T-helper 1 cell treated with Interleukin-12 subunit alpha and Interleukin-12 subunit beta and Interleukin-4 antibody, amounts not matched to agents 30 μg/mL and 1 μg/mL, for 36 hours (primary cell): ENCODE data around the gene EIF3A.
"Not testable (repeated sequence)": the region's sequence is repeated elsewhere in the genome, so short reads cannot be mapped to it uniquely, and the experiment has no call there.

ENCODE experiments used
- H3K27ac Mint-ChIP-seq: one replicate; pipeline ENCODE4 v1.8.0; 2021; ENCODE audit warnings: mild to moderate bottlenecking, mixed read lengths
- H3K27me3 Mint-ChIP-seq: one replicate; pipeline ENCODE4 v1.8.0; 2021; ENCODE audit warnings: low read depth, mixed read lengths
- H3K36me3 Mint-ChIP-seq: one replicate; pipeline ENCODE4 v1.8.0; 2021; ENCODE audit warnings: low read depth, mixed read lengths
- H3K4me1 Mint-ChIP-seq: one replicate; pipeline ENCODE4 v1.8.0; 2021; ENCODE audit warnings: low read depth, mixed read lengths
- H3K4me3 Mint-ChIP-seq: one replicate; pipeline ENCODE4 v1.8.0; 2021; ENCODE audit warnings: mild to moderate bottlenecking, moderate library complexity, mixed read lengths
- H3K9me3 Mint-ChIP-seq: one replicate; pipeline ENCODE4 v1.8.0; 2021; ENCODE audit warnings: mixed read lengths

The EIF3A gene

DNA sequence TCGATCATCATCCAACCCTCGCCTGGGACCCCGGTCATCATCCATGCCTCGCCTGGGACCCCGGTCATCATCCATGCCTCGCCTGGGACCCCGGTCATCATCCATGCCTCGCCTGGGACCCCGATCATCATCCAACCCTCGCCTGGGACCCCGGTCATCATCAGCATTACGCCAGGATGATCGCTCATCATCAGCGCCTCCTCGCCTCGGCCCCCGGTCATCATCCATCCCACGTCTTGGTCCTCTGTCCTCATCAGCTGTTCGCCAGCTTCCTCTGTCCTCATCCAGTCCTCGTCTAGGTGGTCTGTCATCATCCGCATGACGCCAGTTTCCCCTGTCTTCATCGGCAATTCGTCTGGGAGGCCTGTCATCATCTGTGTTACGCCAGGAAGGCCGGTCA, 38.4 kb downstream of the EIF3A start:
- Mint-ChIP-seq H3K27ac (no peak overlapping the region), H3K4me3 (no peak overlapping the region), H3K4me1 (peaks cover 21% of the 10 kb centered on the region), H3K36me3 (peaks cover 61% of the 10 kb centered on the region), H3K27me3 (no peaks in the 10 kb centered on the region), H3K9me3 (no peaks in the 10 kb centered on the region)

DNA sequence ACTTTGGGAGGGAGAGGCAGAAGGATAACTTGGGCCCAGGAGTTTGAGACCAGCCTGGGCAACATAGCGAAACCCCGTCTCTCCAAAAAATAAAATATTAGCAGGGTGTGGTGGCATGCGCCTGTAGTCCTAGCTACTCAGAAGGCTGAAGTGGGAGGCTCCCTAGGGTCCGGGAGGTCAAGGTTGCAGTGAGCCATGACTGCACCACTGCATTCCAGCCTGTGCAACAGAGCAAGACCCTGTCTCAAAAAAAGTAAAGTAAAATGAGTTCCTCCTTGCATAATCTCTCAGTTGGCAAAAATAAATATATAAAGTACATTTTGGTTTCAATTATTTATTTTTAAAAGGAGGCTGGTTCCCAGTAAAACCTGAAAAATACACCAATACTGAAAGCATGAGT, 39.3 kb downstream of the EIF3A start:
- Mint-ChIP-seq H3K4me1 (peaks cover 17% of the 10 kb centered on the region), H3K27me3 (no peaks in the 10 kb centered on the region), H3K27ac (no peak overlapping the region), H3K4me3 (no peak overlapping the region), H3K9me3 (no peaks in the 10 kb centered on the region), H3K36me3 (peaks cover 56% of the 10 kb centered on the region)

DNA sequence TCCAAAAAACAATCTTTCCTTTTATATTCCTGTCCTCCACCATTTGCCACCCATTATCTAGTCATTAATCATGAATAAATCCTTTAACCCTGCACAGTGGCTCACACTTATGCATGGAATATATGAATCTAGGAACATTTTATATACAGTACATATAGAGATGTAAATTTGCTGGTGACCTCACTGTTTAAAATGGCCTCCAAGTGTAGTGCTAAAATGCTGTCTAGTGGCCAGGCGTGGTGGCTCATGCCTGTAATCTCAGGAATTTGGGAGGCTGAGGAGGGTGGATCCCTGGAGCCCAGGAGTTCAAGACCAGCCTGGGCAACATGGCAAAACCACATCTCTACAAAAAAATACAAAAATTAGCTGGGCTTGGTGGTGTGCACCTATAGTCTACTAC, 41.5 kb downstream of the EIF3A start:
- H3K27ac Mint-ChIP-seq, result no peak overlapping the region
- H3K9me3 Mint-ChIP-seq, result no peaks in the 10 kb centered on the region
- peaks cover 15% of the 10 kb centered on the region for H3K4me1 Mint-ChIP-seq
- H3K36me3 Mint-ChIP-seq, result peaks cover 54% of the 10 kb centered on the region
- H3K4me3 Mint-ChIP-seq, result no peak overlapping the region
- no peaks in the 10 kb centered on the region for H3K27me3 Mint-ChIP-seq

DNA sequence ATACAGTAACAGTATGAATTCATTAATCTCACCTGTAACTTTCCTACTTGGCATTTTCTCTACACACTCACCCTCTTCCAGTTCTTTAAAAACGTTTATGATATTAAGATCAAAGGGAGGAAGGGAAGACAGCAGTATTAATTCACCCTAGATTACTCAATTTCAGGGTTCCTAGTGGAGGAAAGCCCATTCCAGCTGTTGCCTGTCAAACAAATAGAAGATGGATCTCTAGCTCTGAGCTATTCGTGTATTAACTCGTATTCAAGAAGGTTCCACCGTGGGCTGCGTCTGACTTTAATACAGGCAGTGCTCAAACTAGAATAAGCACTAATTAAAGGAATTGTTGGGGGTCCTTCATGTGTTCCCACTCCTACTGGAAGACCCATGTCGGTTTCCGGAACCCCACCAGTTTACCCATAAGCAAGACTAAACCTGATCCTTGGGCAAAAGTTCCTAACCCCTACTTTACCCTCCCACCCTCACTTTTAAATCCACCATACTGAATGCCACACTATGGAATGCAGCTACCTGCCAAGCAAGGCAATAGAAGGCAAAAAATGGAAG, 49.0 kb downstream of the EIF3A start:
- H3K36me3 Mint-ChIP-seq, result peaks cover 25% of the 10 kb centered on the region
- peak overlapping the region; percentile 56 for H3K4me3 Mint-ChIP-seq
- peaks cover 22% of the 10 kb centered on the region for H3K4me1 Mint-ChIP-seq
- H3K27ac Mint-ChIP-seq, result no peak overlapping the region
- H3K9me3 Mint-ChIP-seq, result no peaks in the 10 kb centered on the region
- peaks cover 13% of the 10 kb centered on the region for H3K27me3 Mint-ChIP-seq

DNA sequence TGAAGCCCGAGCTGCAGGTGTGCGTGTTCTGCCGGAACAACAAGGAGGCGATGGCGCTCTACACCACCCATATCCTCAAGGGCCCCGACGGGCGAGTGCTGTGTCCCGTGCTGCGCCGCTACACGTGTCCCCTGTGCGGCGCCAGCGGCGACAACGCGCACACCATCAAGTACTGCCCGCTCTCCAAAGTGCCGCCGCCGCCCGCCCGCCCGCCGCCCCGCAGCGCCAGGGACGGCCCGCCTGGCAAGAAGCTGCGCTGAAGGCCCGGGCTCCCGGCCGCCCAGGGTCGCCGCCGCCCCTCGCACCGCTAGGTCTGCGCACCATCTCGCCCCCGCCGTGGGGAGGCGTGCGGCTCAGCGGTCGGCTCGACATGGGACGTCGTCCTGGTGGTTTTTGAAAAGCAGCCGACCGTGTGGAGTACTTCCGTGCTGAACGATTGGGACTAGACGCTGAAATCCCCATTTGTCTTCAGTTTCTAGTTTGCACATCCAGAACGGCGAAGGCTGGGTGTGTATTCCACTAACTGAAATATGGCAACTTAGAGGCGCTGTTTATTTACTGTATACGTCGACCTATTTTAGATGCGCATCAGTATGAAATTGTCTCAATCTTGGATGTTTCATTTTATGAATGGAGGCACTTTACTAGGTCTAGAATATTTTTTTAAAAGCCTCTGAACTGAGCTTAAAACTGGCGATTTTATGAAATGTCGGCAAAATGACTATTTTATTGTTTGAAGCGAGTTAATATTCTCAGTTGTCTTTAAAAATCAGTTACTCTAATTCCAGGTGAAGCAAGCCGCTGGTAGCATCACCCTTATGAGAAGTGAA, 50.0 kb downstream of the EIF3A start:
- peaks cover 22% of the 10 kb centered on the region for H3K36me3 Mint-ChIP-seq
- H3K4me1 Mint-ChIP-seq, result peaks cover 22% of the 10 kb centered on the region
- H3K4me3 Mint-ChIP-seq, result peak overlapping the region; percentile 64
- H3K27ac Mint-ChIP-seq, result peak overlapping the region; percentile 15
- H3K9me3 Mint-ChIP-seq, result no peaks in the 10 kb centered on the region
- peaks cover 13% of the 10 kb centered on the region for H3K27me3 Mint-ChIP-seq

DNA sequence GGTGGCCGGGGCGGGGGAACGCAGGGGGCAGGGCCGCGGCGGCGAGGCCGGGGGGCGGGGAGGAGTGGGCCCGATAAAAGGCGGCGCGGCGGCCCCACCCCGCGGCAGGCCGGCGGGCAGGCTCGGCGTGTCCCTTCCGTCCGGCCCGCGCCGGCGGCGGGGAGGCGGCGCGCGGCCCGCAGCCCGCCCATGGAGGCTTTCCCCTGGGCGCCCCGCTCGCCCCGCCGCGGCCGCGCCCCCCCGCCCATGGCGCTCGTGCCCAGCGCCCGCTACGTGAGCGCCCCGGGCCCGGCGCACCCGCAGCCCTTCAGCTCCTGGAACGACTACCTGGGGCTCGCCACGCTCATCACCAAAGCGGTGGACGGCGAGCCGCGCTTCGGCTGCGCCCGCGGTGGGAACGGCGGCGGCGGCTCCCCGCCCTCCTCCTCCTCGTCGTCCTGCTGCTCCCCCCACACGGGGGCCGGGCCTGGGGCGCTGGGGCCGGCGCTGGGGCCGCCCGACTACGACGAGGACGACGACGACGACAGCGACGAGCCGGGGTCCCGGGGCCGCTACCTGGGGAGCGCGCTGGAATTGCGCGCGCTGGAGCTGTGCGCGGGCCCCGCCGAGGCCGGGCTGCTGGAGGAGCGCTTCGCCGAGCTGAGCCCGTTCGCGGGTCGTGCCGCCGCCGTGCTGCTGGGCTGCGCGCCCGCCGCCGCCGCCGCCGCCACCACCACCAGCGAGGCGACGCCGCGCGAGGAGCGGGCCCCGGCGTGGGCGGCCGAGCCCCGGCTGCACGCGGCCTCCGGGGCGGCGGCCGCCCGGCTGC, 50.8 kb downstream of the EIF3A start, which contains the start of gene NANOS1:
Gene NANOS1 (plus strand): TSS at position 102 of the 808 bp plus-strand sequence. CDS start 88 bp downstream, at position 190.
- peaks cover 13% of the 10 kb centered on the region for H3K27me3 Mint-ChIP-seq
- H3K27ac Mint-ChIP-seq, result no peak within 1 kb of the TSS
- peaks cover 22% of the 10 kb centered on the region for H3K36me3 Mint-ChIP-seq
- H3K9me3 Mint-ChIP-seq, result no peaks in the 10 kb centered on the region
- peaks cover 22% of the 10 kb centered on the region for H3K4me1 Mint-ChIP-seq
- peak within 1 kb of the TSS; percentile 78 for H3K4me3 Mint-ChIP-seq

DNA sequence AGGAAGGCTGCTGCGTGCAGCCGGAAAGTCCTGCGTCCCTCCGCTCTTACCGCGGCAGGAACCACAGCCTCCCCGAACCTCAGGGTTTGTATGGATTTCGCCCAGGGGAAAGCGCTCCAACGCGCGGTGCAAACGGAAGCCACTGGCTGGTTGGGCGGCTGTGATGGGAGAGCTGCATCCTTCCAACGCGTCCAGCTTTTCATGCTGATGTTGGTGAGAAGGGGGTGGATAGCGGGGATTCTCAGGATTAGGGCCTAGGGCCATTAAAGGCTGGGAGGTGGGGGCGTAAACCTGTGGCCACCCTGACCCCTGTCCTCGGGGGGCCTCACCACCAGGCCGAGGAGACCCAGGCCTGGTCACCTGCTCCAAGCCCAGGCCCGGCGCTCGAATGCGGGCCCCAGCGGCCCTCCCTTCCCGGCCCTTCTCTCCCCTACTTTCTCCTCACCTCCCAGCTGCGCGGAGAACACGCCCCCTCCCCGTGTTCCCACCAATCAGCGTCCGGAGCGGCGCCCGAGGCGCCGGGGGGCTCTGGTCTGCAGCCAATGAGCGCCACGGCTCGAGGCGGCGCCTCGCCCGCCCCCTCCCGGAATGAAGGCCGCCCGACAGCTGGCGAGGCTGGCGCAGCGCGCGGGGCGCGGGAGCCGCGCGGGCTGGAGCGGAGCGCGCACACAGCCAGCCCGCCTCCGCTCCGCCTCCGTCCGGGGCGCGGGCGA, 51.6 kb downstream of the EIF3A start:
- Mint-ChIP-seq H3K9me3 (no peaks in the 10 kb centered on the region), H3K36me3 (peaks cover 14% of the 10 kb centered on the region), H3K27ac (no peak overlapping the region), H3K4me1 (peaks cover 22% of the 10 kb centered on the region), H3K4me3 (peak overlapping the region; percentile 78), H3K27me3 (peaks cover 13% of the 10 kb centered on the region)

DNA sequence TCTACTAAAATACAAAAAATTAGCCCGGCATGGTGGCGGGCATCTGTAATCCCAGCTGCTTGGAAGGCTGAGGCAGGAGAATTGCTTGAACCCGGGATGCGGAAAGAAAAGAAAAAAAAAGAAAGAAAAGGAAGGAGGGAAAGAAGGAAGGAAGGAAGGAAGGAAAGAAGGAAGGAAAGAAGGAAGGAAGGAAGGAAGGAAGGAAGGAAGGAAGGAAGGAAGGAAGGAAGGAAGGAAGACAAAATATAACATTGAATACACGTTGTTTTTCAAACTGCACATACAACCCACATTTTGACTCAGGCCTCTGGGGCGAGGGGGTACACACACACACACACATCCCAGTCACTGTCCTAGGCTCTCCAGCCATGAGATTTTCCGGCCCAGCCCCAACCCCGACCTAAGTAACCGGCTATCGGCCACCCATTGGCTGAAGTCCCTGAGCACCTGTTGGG, 52.1 kb downstream of the EIF3A start:
- peaks cover 20% of the 10 kb centered on the region for H3K4me1 Mint-ChIP-seq
- H3K4me3 Mint-ChIP-seq, result peak overlapping the region; percentile 78
- not testable (repeated sequence) for H3K27ac Mint-ChIP-seq, H3K9me3 Mint-ChIP-seq
- peaks cover 13% of the 10 kb centered on the region for H3K27me3 Mint-ChIP-seq
- peaks cover 10% of the 10 kb centered on the region for H3K36me3 Mint-ChIP-seq

DNA sequence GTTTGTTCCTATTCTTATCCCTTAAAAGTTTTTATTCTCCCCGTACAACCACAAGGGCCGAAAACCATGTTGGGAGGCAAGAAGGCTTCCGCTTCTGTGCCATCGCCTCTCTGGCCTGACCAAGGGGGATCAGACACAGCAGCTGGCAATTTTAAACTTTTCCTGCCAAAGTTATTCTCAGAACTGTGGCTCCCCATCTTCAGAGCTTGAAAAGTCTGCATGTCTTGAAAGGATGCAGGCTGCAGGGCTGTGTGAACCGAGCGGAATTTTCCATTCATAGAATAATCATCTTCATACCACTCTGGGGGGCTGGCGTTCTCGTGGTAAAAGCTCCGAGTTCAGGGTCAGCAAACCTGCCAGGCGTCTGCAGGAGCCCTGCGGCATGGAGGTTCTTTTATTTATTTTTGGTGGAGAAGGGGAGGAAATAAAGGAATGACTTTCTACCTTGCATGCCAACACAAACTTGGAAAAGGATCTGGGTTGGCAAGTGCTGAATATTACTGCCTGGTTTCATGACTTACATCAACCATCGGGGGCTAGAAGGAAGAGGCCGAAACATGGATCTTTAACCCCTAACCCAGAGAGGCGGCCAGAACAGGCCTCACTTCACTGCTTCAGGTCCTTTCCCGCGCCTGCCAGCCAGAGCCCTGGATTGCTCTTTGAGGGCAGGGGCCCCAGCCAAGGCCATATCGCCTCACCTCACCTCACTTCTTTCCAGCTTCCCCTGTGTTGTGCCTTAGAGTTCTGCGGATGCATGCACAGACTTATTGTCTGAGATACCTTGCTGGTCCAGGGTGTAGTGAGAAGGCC, 54.1 kb downstream of the EIF3A start:
- H3K9me3 Mint-ChIP-seq, result no peaks in the 10 kb centered on the region
- peaks cover 3% of the 10 kb centered on the region for H3K36me3 Mint-ChIP-seq
- H3K27ac Mint-ChIP-seq, result no peak overlapping the region
- H3K27me3 Mint-ChIP-seq, result peaks cover 13% of the 10 kb centered on the region
- peaks cover 11% of the 10 kb centered on the region for H3K4me1 Mint-ChIP-seq
- H3K4me3 Mint-ChIP-seq, result no peak overlapping the region

DNA sequence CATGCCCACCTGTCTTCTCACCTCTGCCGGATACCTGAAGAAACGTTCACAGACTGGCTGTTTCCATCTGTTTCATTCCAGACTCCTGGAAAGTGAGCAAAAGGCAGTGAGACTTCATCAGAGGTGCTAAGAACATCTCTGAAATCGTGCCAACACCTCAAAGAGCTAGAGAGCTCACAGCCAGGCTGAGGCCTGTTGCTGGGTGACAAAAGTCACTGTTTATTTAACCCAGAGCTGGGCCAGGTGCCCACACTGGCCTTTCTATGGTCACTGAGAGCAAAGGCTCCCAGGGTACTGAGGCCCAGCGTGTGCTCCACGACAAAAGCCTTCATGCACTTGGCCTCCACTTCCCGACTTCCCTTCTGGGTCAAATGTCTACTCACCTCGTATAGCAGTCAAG, 54.8 kb downstream of the EIF3A start:
- peaks cover 4% of the 10 kb centered on the region for H3K4me1 Mint-ChIP-seq
- H3K27me3 Mint-ChIP-seq, result peaks cover 13% of the 10 kb centered on the region
- peak overlapping the region; percentile 26 for H3K27ac Mint-ChIP-seq
- no peaks in the 10 kb centered on the region for H3K9me3 Mint-ChIP-seq
- no peaks in the 10 kb centered on the region for H3K36me3 Mint-ChIP-seq
- no peak overlapping the region for H3K4me3 Mint-ChIP-seq

DNA sequence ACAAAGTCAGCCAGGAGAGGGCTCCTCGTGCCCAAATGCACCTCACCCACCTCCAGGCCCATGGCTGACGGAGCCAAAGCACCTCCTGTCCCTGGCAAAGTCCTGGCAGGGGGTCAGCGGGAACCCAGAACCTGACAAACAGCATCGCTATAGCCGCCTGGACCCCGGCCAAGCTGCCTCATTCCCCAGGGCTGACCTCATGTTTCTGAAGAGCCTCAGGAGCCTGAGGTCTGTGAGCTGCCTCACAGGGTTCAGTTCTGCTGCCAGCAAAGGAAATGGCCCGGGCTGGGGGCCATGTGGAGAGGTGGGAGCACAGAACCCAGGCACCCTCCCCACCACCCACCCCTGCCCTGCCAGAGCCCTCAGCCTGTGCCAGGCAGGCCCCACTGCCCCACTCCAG, 55.3 kb downstream of the EIF3A start:
- H3K4me3 Mint-ChIP-seq, result no peak overlapping the region
- H3K27ac Mint-ChIP-seq, result no peak overlapping the region
- H3K27me3 Mint-ChIP-seq, result peaks cover 13% of the 10 kb centered on the region
- H3K9me3 Mint-ChIP-seq, result no peaks in the 10 kb centered on the region
- peaks cover 1% of the 10 kb centered on the region for H3K4me1 Mint-ChIP-seq
- H3K36me3 Mint-ChIP-seq, result no peaks in the 10 kb centered on the region

DNA sequence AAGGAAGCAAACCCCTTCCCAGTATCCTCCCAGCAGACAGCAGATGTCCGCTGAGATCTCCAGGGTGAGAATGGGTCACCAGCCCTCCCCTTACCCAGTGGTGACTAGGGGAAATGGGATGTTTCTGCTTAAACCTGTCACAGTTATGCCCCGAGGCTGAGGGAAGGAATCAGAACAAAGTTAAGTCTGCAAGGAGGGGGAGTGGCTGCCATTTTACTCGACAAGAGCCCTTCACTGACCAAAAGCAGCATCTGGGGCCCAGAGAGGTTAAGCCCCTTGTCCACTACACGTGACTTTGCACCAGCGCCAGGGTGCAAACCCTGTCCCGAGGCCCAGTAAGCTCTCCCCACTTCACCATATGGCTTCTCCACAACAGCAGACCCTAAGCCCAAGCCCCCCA, 55.7 kb downstream of the EIF3A start:
- Mint-ChIP-seq H3K4me3 (no peak overlapping the region), H3K4me1 (peaks cover 1% of the 10 kb centered on the region), H3K27ac (no peak overlapping the region), H3K27me3 (peaks cover 13% of the 10 kb centered on the region), H3K36me3 (no peaks in the 10 kb centered on the region), H3K9me3 (no peaks in the 10 kb centered on the region)

DNA sequence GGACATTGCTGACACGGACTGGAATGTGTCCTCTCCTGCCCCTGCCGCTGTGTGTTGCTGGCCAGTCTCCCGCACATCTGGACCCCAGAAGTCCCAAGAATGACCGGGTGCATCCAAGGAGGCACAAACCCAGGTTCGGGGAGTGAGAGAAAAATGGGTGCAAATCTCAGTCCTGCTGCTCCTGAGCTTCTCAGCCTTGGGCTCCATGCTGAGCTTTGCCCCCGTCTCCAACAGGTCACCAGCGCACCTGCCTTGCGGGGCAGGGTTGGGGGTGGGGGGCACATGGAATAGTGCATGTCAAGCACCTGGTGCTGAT, 57.1 kb downstream of the EIF3A start:
- peaks cover 19% of the 10 kb centered on the region for H3K27me3 Mint-ChIP-seq
- peaks cover 1% of the 10 kb centered on the region for H3K4me1 Mint-ChIP-seq
- no peak overlapping the region for H3K27ac Mint-ChIP-seq
- no peak overlapping the region for H3K4me3 Mint-ChIP-seq
- H3K9me3 Mint-ChIP-seq, result peaks cover 3% of the 10 kb centered on the region
- H3K36me3 Mint-ChIP-seq, result no peaks in the 10 kb centered on the region
